Panc1 (cell line): Measurements from ENCODE around the gene ELF5. TPM values are rescaled to one million over a fixed set of nuclear protein-coding genes. Genes with fewer than 3 reads are reported as not detected.

Experiments used
- ATAC-seq: fragments of 200-7000 bp; cut with Tn5 transposase; 2 replicates; pipeline ENCODE4 v1.9.1; 2020; ENCODE audit warnings: mild to moderate bottlenecking, moderate library complexity
- BruUV-seq: library from RNA; stranded (reverse); fragments of 400-500 nt; replicated peaks from 2 replicates; lab custom pipeline; 2021; lab: Mats Ljungman, UMichigan
- CTCF ChIA-PET: fragments of 300-600 bp; sonication (Branson Sonifier 250); formaldehyde crosslinking; loops from one replicate; lab custom pipeline; 2022; ENCODE audit warnings: antibody characterized with exemption; lab: Charles Lee
- POLR2A ChIA-PET: fragments of 300-600 bp; sonication (Branson Sonifier 250); formaldehyde crosslinking; loops from one replicate; lab custom pipeline; 2022; ENCODE audit warnings: antibody characterized with exemption; lab: Charles Lee
- DNase-seq: peaks from one replicate; pipeline ENCODE4 v3.0.0-alpha.2; 2010; ENCODE audit warnings: low read depth, low spot score
- H3K27ac ChIP-seq: 2 replicates; pipeline ENCODE4 v1.5.1; 2011; ENCODE audit warnings: mild to moderate bottlenecking, low read length, inconsistent platforms
- H3K27me3 ChIP-seq: fragments of 200-500 bp; sonication (Bioruptor generic); 2 replicates; pipeline ENCODE4 v1.6.0; 2014; ENCODE audit warnings: low read length, inconsistent platforms; ENCODE audit not compliant: control insufficient read depth, insufficient read depth
- H3K36me3 ChIP-seq: fragments of 200-500 bp; sonication (Bioruptor generic); 2 replicates; pipeline ENCODE4 v1.5.1; 2014; ENCODE audit warnings: inconsistent platforms, mild to moderate bottlenecking, low read length, moderate library complexity; ENCODE audit not compliant: control insufficient read depth, insufficient read depth
- H3K4me1 ChIP-seq: 2 replicates; pipeline ENCODE4 v1.5.1; 2011; ENCODE audit warnings: inconsistent platforms, mild to moderate bottlenecking, low read length, moderate library complexity; ENCODE audit not compliant: control insufficient read depth, insufficient read depth
- H3K4me3 ChIP-seq, 2 experiments: 2 replicates each; pipeline ENCODE4 v1.5.1; 2011 to 2012; ENCODE audit warnings: low read depth in 2 of 2, low read length in 2 of 2, mild to moderate bottlenecking in 2 of 2, inconsistent platforms in 1 of 2, moderate library complexity in 1 of 2
- H3K9me3 ChIP-seq: fragments of 200-500 bp; sonication (Bioruptor generic); 2 replicates; pipeline ENCODE4 v1.5.1; 2014; ENCODE audit warnings: low read depth, mild to moderate bottlenecking, inconsistent platforms, low read length, moderate library complexity; ENCODE audit not compliant: control insufficient read depth, insufficient read depth
- CTCF ChIP-seq: fragments of 450-650 bp; IDR thresholded peaks from 2 replicates; pipeline ENCODE4 v1.5.1; 2017; ENCODE audit warnings: mild to moderate bottlenecking
- POLR2AphosphoS5 ChIP-seq: IDR thresholded peaks from 2 replicates; pipeline ENCODE4 v1.6.1; 2012; ENCODE audit warnings: mild to moderate bottlenecking, low read depth, low read length, moderate library complexity
- REST ChIP-seq, 2 experiments: IDR thresholded peaks; 2 replicates each; pipeline ENCODE4 v1.6.1; 2011 to 2012; ENCODE audit warnings: low read depth in 2 of 2, control low read depth in 1 of 2, low read length in 1 of 2, mild to moderate bottlenecking in 1 of 2, moderate library complexity in 1 of 2; ENCODE audit not compliant: insufficient read depth in 1 of 2
- SIN3A ChIP-seq: IDR thresholded peaks from 2 replicates; pipeline ENCODE4 v1.6.1; 2012; ENCODE audit warnings: low read depth, mild to moderate bottlenecking, low read length, moderate library complexity, borderline replicate concordance; ENCODE audit not compliant: insufficient read depth
- TCF7L2 ChIP-seq: IDR thresholded peaks from 2 replicates; pipeline ENCODE4 v1.6.1; 2011; ENCODE audit warnings: mild to moderate bottlenecking, low read depth, low read length, inconsistent platforms
- in situ Hi-C: cut with HindIII; loops from 2 replicates; pipeline ENCODE4 v1.10.0; 2016; ENCODE audit warnings: low sequenced_read_pairs, low pct_unique_long_range_greater_than_20kb
- intact Hi-C: fragments of 100-400 bp; cut with micrococcal nuclease; formaldehyde crosslinking; loops from one replicate; pipeline ENCODE4 v1.10.0; 2022; ENCODE audit not compliant: unreplicated experiment
- total RNA-seq: library from RNA; stranded (reverse); gene quantifications from one replicate; pipeline ENCODE4 v1.2.1, GENCODE V29; 2021; ENCODE audit not compliant: unreplicated experiment

The ELF5 gene
- total RNA-seq, 1 experiment from 2014 or later = not detected

DNA sequence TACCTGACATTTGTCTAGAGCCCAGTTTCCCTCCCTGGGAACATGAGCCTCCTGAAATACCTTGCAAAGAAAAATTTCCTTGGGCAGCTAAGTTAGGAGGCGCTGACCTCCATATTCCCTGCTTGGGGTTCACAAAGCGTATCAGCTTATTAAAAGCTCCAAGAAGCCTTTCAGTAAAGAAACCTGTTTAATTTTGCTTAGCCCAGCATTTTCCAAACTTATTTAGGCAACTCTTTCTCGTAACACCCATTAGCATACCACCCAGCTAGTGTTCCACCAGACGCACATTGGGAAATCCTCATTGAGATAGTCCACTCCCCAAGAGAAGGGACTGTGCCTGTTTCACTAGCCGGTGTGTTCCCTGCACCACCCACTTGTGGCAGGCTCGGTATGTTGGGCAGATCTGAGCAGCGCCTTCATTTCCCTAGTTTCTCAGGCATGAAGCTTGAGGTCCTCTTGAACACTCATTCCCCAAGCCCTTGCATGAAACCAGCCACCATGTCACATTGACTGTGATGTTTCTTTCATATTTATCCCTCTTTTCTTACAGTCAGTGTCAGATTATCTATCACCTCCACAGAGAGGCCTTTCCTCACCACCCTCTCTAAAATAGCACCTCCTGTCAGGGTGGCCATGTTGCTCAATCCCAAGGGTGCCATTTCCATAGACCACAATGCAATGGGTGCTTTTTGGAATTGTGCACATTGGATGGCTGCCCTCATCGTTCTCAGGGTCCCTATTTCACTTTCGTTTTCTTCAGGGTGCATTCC is 12.5 kb upstream of the ELF5 start:
- H3K4me1 ChIP-seq = no peaks in the 10 kb centered on the region
- in situ Hi-C loops (no loop called here), intact Hi-C loops (no loop called here)
- CTCF ChIA-PET = no interaction called here
- H3K4me3 ChIP-seq = no peak overlapping the region
- DNase-seq (no peak), ATAC-seq (no peak)
- no peaks in the 10 kb centered on the region for H3K27me3 ChIP-seq
- TF ChIP-seq TCF7L2 = no peak
- TF ChIP-seq CTCF = no peak
- no peak for TF ChIP-seq REST (IDR thresholded peaks at IDR 0.05; ENCODE audit: insufficient read depth in 1 of 2, low read depth in 2 of 2, low read length in 1 of 2)
- TF ChIP-seq SIN3A = no peak
- no peaks in the 10 kb centered on the region for H3K36me3 ChIP-seq
- H3K9me3 ChIP-seq = no peaks in the 10 kb centered on the region
- no TSS peak for BruUV-seq
- POLR2A ChIA-PET = interaction anchor here (1.0 kb wide), 1 partner anchor 11 kb away, joined by 3 read pairs; no protein-coding TSS in a partner anchor
- no peak overlapping the region for H3K27ac ChIP-seq

GRCh38 chr11:34525098-34525497 is 11.5 kb upstream of the ELF5 start:
- CTCF ChIA-PET = no interaction called here

More at GRCh38 chr11:34525098-34525497, 11.5 kb upstream of the ELF5 start:
- no peaks in the 10 kb centered on the region for H3K27me3 ChIP-seq
- H3K4me1 ChIP-seq = no peaks in the 10 kb centered on the region
- no peaks in the 10 kb centered on the region for H3K9me3 ChIP-seq
- POLR2A ChIA-PET = no interaction called here
- H3K4me3 ChIP-seq = no peak overlapping the region
- in situ Hi-C loops = no loop called here
- no TSS peak for BruUV-seq
- ATAC-seq = peak; percentile 61; the same call in 1 of the 2 replicates
- intact Hi-C loops = no loop called here
- no peak for DNase-seq
- no peak for TF ChIP-seq REST (IDR thresholded peaks at IDR 0.05; ENCODE audit: insufficient read depth in 1 of 2, low read depth in 2 of 2, low read length in 1 of 2)
- no peak for TF ChIP-seq TCF7L2
- no peak for TF ChIP-seq CTCF
- no peak for TF ChIP-seq SIN3A
- TF ChIP-seq POLR2AphosphoS5 = no peak
- no peaks in the 10 kb centered on the region for H3K36me3 ChIP-seq
- H3K27ac ChIP-seq = no peak overlapping the region
